K562 (cell line): ENCODE measurements around the gene BAG2. TPM values are rescaled to one million over a fixed set of nuclear protein-coding genes. Genes with fewer than 3 reads are reported as not detected.
A peak's percentile ranks its signal among the peaks of the same experiment; 100 is the strongest.

Source experiments
- CBX3 ChIP-seq, 2 experiments: IDR thresholded peaks; 1 replicate in 1 of 2; 2 replicates in 1 of 2; pipeline ENCODE4 v1.6.1; 2012; ENCODE audit warnings: inconsistent platforms in 2 of 2, low read length in 2 of 2, borderline replicate concordance in 1 of 2, control low read depth in 1 of 2
- CHD4 ChIP-seq: fragments of 200-600 bp; sonication (generic); IDR thresholded peaks from 3 replicates; pipeline ENCODE4 v1.6.1; 2012; ENCODE audit warnings: low read depth, mild to moderate bottlenecking, mixed read lengths, low read length, inconsistent platforms; ENCODE audit not compliant: insufficient read depth, insufficient replicate concordance, poor library complexity, severe bottlenecking
- FOXA3 ChIP-seq, 2 experiments: fragments of 450-650 bp in 1 of 2; sonication (generic) in 1 of 2; formaldehyde crosslinking; IDR thresholded peaks in 1 of 2; conservative IDR thresholded peaks in 1 of 2; 2 replicates each; pipeline versions ENCODE4 v1.4.0 to v1.8.0; 2020 to 2022; ENCODE audit warnings: mild to moderate bottlenecking in 2 of 2, missing genetic modification reagents in 1 of 2
- FUS ChIP-seq: fragments of 200-400 bp; formaldehyde crosslinking; optimal IDR thresholded peaks from 2 replicates; pipeline ENCODE3; 2017; ENCODE audit warnings: low read depth, low read length
- MCM7 ChIP-seq, 2 experiments: fragments of 450-650 bp; IDR thresholded peaks; 2 replicates each; pipeline ENCODE4 v1.6.1; 2016 to 2018
- NUFIP1 ChIP-seq: fragments of 450-650 bp; IDR thresholded peaks from 2 replicates; pipeline ENCODE4 v1.6.1; 2018; ENCODE audit not compliant: partially characterized antibody
- RCOR1 ChIP-seq, 2 experiments: IDR thresholded peaks; 2 replicates each; pipeline ENCODE4 v1.6.1; 2012; ENCODE audit warnings: low read depth in 2 of 2, low read length in 2 of 2, borderline replicate concordance in 1 of 2, improper control_type of control experiment in 1 of 2
- RFX1 ChIP-seq: fragments of 450-650 bp; IDR thresholded peaks from 2 replicates; pipeline ENCODE4 v1.6.1; 2016; ENCODE audit warnings: mild to moderate bottlenecking, moderate library complexity
- STAT5A ChIP-seq: IDR thresholded peaks from 2 replicates; pipeline ENCODE4 v1.6.1; 2012; ENCODE audit warnings: low read length, inconsistent platforms, borderline replicate concordance
- TCF3 ChIP-seq: sonication (generic); formaldehyde crosslinking; IDR thresholded peaks from 2 replicates; pipeline ENCODE4 v1.4.0; 2020; ENCODE audit warnings: mild to moderate bottlenecking, missing genetic modification reagents
- ZKSCAN3 ChIP-seq: fragments of 250-450 bp; sonication (Bioruptor Pico); IDR thresholded peaks from 2 replicates; pipeline ENCODE4 v1.4.0; 2020
- ZNF830 ChIP-seq: fragments of 250-450 bp; sonication (Bioruptor Pico); IDR thresholded peaks from 2 replicates; pipeline ENCODE4 v1.5.0; 2021; ENCODE audit warnings: mild to moderate bottlenecking
- polyA plus RNA-seq, 8 experiments: library from polyadenylated mRNA; depleted of rRNA in 4 of 8; stranded (reverse) in 5 of 8; unstranded in 3 of 8; fragments of >200 nt; fragmentation: Nextera tagmentation in 2 of 8; fragmentation: Illumina TruSeq in 1 of 8; extraction: Ambion mirVana in 2 of 8; extraction: Trizol in 1 of 8; gene quantifications; 2 replicates each; pipeline versions ENCODE4 v1.2.1 to v1.2.3, GENCODE V29; 2011 to 2014; ENCODE audit warnings: inconsistent platforms in 1 of 8, missing spikeins in 1 of 8
- total RNA-seq, 7 experiments: library from RNA; depleted of rRNA in 6 of 7; stranded (reverse); fragments of >200 nt in 6 of 7; fragmentation: Illumina TruSeq in 2 of 7; extraction: Trizol in 2 of 7; gene quantifications; 2 replicates each; pipeline versions ENCODE4 v1.2.1 to v1.2.3, GENCODE V29; 2011 to 2021; ENCODE audit warnings: low replicate concordance in 1 of 7
- TF ChIP-seq, protein P1 (sequence below): sonication (generic); formaldehyde crosslinking; IDR thresholded peaks from 2 replicates; pipeline ENCODE4 v1.4.0; 2020; ENCODE audit warnings: mild to moderate bottlenecking, missing genetic modification reagents
- TF ChIP-seq, protein P2 (sequence below), 2 experiments: IDR thresholded peaks; 2 replicates each; pipeline ENCODE4 v1.6.1; 2012; ENCODE audit warnings: improper control_type of control experiment in 2 of 2, low read depth in 2 of 2, low read length in 2 of 2, borderline replicate concordance in 1 of 2
- TF ChIP-seq, protein P3 (sequence below): fragments of 450-650 bp; IDR thresholded peaks from 2 replicates; pipeline ENCODE4 v1.7.0; 2016; ENCODE audit warnings: borderline replicate concordance
- TF ChIP-seq, protein P4 (sequence below), 2 experiments: fragments of 150-350 bp in 1 of 2; IDR thresholded peaks; 2 replicates each; pipeline ENCODE4 v1.6.1; 2012 to 2016; ENCODE audit warnings: low read depth in 2 of 2, low read length in 2 of 2, mild to moderate bottlenecking in 1 of 2, moderate library complexity in 1 of 2

The BAG2 gene
- total and polyA plus RNA-seq, 9 of the 15 experiments (the other 6 are each of a cell fraction or from before 2014, with no cell fraction given), result 12.8 to 20.7 (median 17.6) TPM

DNA sequence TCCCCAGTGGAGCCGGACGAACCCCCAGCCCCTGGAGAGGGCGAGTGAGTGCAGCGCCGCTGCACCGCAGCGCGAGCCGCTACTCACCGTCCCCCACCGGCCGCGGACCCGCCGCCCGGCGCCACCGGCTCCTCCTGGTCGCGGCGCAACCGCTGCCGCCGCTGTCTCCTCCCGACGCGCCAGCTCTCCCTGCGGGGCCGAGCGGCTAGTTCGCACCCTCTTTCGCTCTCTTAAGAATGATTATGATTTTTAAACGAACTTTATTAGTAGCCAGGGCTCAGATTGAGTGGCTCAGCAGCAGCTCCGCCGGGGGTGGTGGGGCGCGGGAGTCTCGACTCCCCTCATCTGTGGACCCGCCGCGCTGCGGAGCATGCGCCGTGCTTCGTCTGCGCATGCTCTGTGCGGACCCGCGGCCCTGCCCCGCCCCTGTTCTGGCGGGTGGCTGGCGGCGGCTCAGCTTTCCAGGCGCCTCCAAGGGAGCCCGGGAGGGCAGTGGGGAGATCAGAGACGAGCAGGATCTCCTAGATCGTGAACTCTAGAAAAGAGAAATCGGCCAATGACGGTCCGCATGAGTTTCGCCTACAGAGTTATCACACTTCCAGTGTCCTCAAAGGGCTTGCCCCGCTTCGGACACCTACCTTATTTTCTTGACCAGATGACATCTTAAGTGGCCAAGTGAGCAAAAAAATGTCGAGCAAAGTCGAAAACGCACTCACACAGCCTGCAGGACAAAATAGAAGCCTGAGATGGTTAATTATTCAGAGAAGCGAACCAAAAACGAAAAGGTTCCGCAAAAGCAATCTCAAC is 50.0 kb downstream of the BAG2 start, which contains the start of gene RAB23 (continued):
- TF ChIP-seq ZKSCAN3 (CRISPR knock-in tag) (no peak), STAT5A (no peak), NUFIP1 (no peak), RFX1 (peak; percentile 30; the same call in 1 of the 2 replicates), CHD4 (no peak), CBX3 (IDR thresholded peaks at IDR 0.05; ENCODE audit: borderline replicate concordance in 1 of 2, low read length in 2 of 2) (no peak), FUS (peak; percentile 27), MCM7 (IDR thresholded peaks at IDR 0.05) (no peak), TCF3 (CRISPR knock-in tag) (no peak), ZNF830 (CRISPR knock-in tag) (peak; percentile 83; the same call in 1 of the 2 replicates), RCOR1 (IDR thresholded peaks at IDR 0.05; ENCODE audit: borderline replicate concordance in 1 of 2, low read depth in 2 of 2, low read length in 2 of 2) (0 out of 4 replicates have a peak, but pooled peaks of 1 of the 2 experiments have one; percentile 14), FOXA3 (CRISPR knock-in tag; conservative IDR thresholded peaks at IDR 0.05 in 1 of 2, IDR thresholded peaks at IDR 0.05 in 1 of 2) (no peak)
- TF ChIP-seq, protein P1, sequence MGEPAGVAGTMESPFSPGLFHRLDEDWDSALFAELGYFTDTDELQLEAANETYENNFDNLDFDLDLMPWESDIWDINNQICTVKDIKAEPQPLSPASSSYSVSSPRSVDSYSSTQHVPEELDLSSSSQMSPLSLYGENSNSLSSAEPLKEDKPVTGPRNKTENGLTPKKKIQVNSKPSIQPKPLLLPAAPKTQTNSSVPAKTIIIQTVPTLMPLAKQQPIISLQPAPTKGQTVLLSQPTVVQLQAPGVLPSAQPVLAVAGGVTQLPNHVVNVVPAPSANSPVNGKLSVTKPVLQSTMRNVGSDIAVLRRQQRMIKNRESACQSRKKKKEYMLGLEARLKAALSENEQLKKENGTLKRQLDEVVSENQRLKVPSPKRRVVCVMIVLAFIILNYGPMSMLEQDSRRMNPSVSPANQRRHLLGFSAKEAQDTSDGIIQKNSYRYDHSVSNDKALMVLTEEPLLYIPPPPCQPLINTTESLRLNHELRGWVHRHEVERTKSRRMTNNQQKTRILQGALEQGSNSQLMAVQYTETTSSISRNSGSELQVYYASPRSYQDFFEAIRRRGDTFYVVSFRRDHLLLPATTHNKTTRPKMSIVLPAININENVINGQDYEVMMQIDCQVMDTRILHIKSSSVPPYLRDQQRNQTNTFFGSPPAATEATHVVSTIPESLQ (CRISPR knock-in tag), result no peak
- TF ChIP-seq, protein P2, sequence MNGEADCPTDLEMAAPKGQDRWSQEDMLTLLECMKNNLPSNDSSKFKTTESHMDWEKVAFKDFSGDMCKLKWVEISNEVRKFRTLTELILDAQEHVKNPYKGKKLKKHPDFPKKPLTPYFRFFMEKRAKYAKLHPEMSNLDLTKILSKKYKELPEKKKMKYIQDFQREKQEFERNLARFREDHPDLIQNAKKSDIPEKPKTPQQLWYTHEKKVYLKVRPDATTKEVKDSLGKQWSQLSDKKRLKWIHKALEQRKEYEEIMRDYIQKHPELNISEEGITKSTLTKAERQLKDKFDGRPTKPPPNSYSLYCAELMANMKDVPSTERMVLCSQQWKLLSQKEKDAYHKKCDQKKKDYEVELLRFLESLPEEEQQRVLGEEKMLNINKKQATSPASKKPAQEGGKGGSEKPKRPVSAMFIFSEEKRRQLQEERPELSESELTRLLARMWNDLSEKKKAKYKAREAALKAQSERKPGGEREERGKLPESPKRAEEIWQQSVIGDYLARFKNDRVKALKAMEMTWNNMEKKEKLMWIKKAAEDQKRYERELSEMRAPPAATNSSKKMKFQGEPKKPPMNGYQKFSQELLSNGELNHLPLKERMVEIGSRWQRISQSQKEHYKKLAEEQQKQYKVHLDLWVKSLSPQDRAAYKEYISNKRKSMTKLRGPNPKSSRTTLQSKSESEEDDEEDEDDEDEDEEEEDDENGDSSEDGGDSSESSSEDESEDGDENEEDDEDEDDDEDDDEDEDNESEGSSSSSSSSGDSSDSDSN (IDR thresholded peaks at IDR 0.05; ENCODE audit: borderline replicate concordance in 1 of 2, low read depth in 2 of 2, low read length in 2 of 2), result 0 out of 4 replicates have a peak, but pooled peaks of 1 of the 2 experiments have one; percentile 2
- TF ChIP-seq, protein P3, sequence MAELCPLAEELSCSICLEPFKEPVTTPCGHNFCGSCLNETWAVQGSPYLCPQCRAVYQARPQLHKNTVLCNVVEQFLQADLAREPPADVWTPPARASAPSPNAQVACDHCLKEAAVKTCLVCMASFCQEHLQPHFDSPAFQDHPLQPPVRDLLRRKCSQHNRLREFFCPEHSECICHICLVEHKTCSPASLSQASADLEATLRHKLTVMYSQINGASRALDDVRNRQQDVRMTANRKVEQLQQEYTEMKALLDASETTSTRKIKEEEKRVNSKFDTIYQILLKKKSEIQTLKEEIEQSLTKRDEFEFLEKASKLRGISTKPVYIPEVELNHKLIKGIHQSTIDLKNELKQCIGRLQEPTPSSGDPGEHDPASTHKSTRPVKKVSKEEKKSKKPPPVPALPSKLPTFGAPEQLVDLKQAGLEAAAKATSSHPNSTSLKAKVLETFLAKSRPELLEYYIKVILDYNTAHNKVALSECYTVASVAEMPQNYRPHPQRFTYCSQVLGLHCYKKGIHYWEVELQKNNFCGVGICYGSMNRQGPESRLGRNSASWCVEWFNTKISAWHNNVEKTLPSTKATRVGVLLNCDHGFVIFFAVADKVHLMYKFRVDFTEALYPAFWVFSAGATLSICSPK, result no peak
- TF ChIP-seq, protein P4, sequence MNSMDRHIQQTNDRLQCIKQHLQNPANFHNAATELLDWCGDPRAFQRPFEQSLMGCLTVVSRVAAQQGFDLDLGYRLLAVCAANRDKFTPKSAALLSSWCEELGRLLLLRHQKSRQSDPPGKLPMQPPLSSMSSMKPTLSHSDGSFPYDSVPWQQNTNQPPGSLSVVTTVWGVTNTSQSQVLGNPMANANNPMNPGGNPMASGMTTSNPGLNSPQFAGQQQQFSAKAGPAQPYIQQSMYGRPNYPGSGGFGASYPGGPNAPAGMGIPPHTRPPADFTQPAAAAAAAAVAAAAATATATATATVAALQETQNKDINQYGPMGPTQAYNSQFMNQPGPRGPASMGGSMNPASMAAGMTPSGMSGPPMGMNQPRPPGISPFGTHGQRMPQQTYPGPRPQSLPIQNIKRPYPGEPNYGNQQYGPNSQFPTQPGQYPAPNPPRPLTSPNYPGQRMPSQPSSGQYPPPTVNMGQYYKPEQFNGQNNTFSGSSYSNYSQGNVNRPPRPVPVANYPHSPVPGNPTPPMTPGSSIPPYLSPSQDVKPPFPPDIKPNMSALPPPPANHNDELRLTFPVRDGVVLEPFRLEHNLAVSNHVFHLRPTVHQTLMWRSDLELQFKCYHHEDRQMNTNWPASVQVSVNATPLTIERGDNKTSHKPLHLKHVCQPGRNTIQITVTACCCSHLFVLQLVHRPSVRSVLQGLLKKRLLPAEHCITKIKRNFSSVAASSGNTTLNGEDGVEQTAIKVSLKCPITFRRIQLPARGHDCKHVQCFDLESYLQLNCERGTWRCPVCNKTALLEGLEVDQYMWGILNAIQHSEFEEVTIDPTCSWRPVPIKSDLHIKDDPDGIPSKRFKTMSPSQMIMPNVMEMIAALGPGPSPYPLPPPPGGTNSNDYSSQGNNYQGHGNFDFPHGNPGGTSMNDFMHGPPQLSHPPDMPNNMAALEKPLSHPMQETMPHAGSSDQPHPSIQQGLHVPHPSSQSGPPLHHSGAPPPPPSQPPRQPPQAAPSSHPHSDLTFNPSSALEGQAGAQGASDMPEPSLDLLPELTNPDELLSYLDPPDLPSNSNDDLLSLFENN (IDR thresholded peaks at IDR 0.05; ENCODE audit: low read depth in 2 of 2, low read length in 2 of 2), result no peak
